Keratinocyte (primary cell): ENCODE data around the gene OR52A1.

ENCODE experiments used
- CTCF ChIP-seq, 3 experiments: IDR thresholded peaks in 1 of 3; conservative IDR thresholded peaks in 1 of 3; optimal IDR thresholded peaks in 1 of 3; 2 replicates in 2 of 3; 3 replicates in 1 of 3; pipeline versions ENCODE3 to v1.5.1; 2011; ENCODE audit warnings: low read length in 3 of 3, mild to moderate bottlenecking in 3 of 3, moderate library complexity in 2 of 3, control low read depth in 1 of 3, inconsistent platforms in 1 of 3; ENCODE audit not compliant: insufficient read depth in 2 of 3; ENCODE audit errors: extremely low read depth in 1 of 3
- EZH2 ChIP-seq: IDR thresholded peaks from one replicate; pipeline ENCODE4 v1.6.1; 2012; ENCODE audit warnings: inconsistent platforms, mild to moderate bottlenecking, low read length, moderate library complexity

- TF ChIP-seq CTCF (optimal IDR thresholded peaks at IDR 0.05 in 1 of 3, IDR thresholded peaks at IDR 0.05 in 1 of 3, conservative IDR thresholded peaks at IDR 0.05 in 1 of 3; ENCODE audit: extremely low read depth in 1 of 3, insufficient read depth in 2 of 3, low read length in 3 of 3) = no peak
- no peak for TF ChIP-seq EZH2
Observed at GRCh38 chr11:5131584-5132335, 22.8 kb downstream of the OR52A1 start.
